AG04450 (cell line): ENCODE data around the gene CRIM1. TPM values are rescaled to one million over a fixed set of nuclear protein-coding genes. Genes with fewer than 3 reads are reported as not detected.

Source experiments
- CTCF ChIA-PET: fragments of 300-600, 350-600 bp; formaldehyde crosslinking; extraction: SDS; loops from one replicate; lab custom pipeline; 2022; ENCODE audit warnings: antibody characterized with exemption, inconsistent platforms; lab: Charles Lee
- POLR2A ChIA-PET: fragments of 350-600 bp; formaldehyde crosslinking; extraction: SDS; loops from one replicate; lab custom pipeline; 2021; ENCODE audit warnings: antibody characterized with exemption, inconsistent platforms; lab: Yijun Ruan, JAX
- DNase-seq: peaks from one replicate; pipeline ENCODE4 v3.0.0-alpha.2; 2011; ENCODE audit warnings: low read depth, low spot score
- H3K27ac ChIP-seq: one replicate; pipeline ENCODE4 v1.5.1; 2012; ENCODE audit warnings: low read depth, low read length, control low read depth
- H3K27me3 ChIP-seq: one replicate; pipeline ENCODE4 v1.6.0; 2012; ENCODE audit warnings: low read length; ENCODE audit not compliant: control insufficient read depth, insufficient read depth
- H3K4me3 ChIP-seq: 2 replicates; pipeline ENCODE4 v1.5.1; 2011; ENCODE audit warnings: mild to moderate bottlenecking, low read depth, low read length, control low read depth
- H3K9me3 ChIP-seq: 2 replicates; pipeline ENCODE4 v1.5.1; 2012; ENCODE audit warnings: low read length; ENCODE audit not compliant: control insufficient read depth, insufficient read depth
- CTCF ChIP-seq: IDR thresholded peaks from 2 replicates; pipeline ENCODE4 v1.5.1; 2011; ENCODE audit warnings: low read depth, low read length, control low read depth, inconsistent platforms
- polyA plus RNA-seq: library from polyadenylated mRNA; depleted of rRNA; stranded (reverse); fragments of >200 nt; gene quantifications from 2 replicates; pipeline ENCODE4 v1.2.3, GENCODE V29; 2011

The CRIM1 gene
- polyA plus RNA-seq, 1 experiment: 142 TPM

- DNase-seq: no peak
- no peaks in the 10 kb centered on the region for H3K9me3 ChIP-seq
- TF ChIP-seq CTCF: no peak
- ChIA-PET CTCF (no interaction called here), POLR2A (no interaction called here)
- no peak overlapping the region for H3K27ac ChIP-seq
- H3K27me3 ChIP-seq: no peaks in the 10 kb centered on the region
- no peak overlapping the region for H3K4me3 ChIP-seq
These were observed 227.4 kb downstream of the CRIM1 start for GRCh38 chr2:36582951-36583350.

DNA sequence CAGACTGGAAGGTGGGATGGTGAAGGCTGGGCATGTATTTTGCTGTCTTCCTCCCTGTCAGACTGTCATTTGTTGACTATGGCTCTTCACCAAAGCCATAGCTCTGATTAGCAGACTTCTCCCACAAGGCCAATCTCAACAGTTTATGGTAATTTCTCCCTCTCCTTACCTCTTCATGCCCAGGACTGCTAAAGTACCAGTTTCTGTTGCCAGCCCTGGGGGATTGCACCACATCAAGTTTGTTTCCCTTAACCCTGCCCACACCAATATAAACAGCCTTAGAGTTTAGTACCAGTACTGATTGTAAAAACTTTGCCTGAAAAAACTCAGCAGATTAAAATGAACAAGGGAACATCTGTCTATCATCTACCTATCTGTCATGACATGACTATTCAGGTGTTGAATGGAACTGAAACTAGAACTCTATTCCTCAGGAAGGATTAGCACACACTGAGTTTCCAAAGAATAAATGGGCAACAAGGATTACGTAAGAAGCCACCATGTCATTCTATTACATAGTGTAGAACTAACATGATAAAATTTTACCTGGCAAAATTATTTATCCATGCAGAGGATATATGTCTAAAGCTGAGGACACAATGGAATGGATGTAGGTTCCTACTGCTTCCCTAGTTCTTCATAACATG, 228.7 kb downstream of the CRIM1 start:
- Histone ChIP-seq H3K4me3 (no peak overlapping the region), H3K27me3 (no peaks in the 10 kb centered on the region), H3K9me3 (no peaks in the 10 kb centered on the region), H3K27ac (no peak overlapping the region)
- ChIA-PET POLR2A (no interaction called here), CTCF (interaction anchor here (1.4 kb wide), 1 partner anchor 15 kb away, joined by 3 read pairs; no protein-coding TSS in a partner anchor)
- DNase-seq: no peak
- no peak for TF ChIP-seq CTCF

GRCh38 chr2:36586672-36587071, 231.1 kb downstream of the CRIM1 start:
- no peaks in the 10 kb centered on the region for H3K9me3 ChIP-seq
- no peak for DNase-seq
- no peak overlapping the region for H3K4me3 ChIP-seq
- no peak overlapping the region for H3K27ac ChIP-seq
- H3K27me3 ChIP-seq: no peaks in the 10 kb centered on the region
- TF ChIP-seq CTCF: no peak
- CTCF ChIA-PET: interaction anchor here (0.8 kb wide), 1 partner anchor 40 kb away, joined by 3 read pairs; no protein-coding TSS in a partner anchor
- POLR2A ChIA-PET: interaction anchor here (1.2 kb wide), 1 partner anchor 11 kb away, joined by 3 read pairs; the partner anchor contains the start of gene FEZ2

DNA sequence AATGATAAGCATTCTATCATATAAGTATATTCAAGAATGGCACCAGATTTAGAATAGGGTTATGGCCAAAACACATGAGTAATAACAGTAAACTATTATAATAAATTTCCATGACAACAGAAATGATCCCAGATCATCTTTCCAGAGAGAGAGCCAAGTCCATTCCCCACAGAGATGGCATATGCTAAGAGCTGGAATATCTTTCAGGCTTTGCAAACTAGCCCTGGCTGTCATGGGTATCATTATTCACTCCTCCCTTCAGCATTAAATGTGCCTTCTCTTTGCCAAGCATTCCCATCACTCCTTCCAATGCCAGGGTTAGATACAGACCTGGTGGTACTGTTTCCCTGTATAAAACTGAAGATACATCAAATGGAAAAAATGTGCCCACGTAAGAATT, 231.5 kb downstream of the CRIM1 start:
- no peak for DNase-seq
- Histone ChIP-seq H3K27ac (no peak overlapping the region), H3K9me3 (no peaks in the 10 kb centered on the region), H3K4me3 (no peak overlapping the region), H3K27me3 (no peaks in the 10 kb centered on the region)
- TF ChIP-seq CTCF: no peak
- ChIA-PET CTCF (interaction anchor here (0.8 kb wide), 1 partner anchor 41 kb away, joined by 3 read pairs; no protein-coding TSS in a partner anchor), POLR2A (interaction anchor here (1.2 kb wide), 1 partner anchor 10 kb away, joined by 3 read pairs; the partner anchor contains the start of gene FEZ2)

DNA sequence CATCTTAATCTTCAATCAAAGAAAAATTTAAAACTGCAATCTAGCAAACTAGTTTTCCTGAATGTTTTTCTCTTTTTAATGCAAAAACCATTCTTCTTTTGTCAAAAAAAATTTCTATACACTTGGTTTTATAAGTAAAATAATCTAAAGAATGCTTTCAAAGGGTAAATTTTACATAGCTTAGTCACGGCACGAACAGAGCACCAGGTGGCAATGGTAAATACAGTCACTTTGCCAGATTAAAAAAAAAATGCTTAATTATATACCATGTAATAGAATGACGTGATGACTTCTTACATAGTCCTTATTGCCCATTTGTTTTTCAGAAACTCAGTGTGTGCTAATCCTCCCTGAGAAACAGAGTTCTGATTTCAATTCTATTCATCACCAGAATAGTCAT, 232.0 kb downstream of the CRIM1 start:
- POLR2A ChIA-PET: interaction anchor here (1.2 kb wide), 1 partner anchor 10 kb away, joined by 3 read pairs; the partner anchor contains the start of gene FEZ2
- H3K27me3 ChIP-seq: no peaks in the 10 kb centered on the region
- H3K9me3 ChIP-seq: no peaks in the 10 kb centered on the region
- no peak overlapping the region for H3K4me3 ChIP-seq
- no peak overlapping the region for H3K27ac ChIP-seq
- TF ChIP-seq CTCF: no peak
- CTCF ChIA-PET: interaction anchor here (0.8 kb wide), 1 partner anchor 41 kb away, joined by 3 read pairs; no protein-coding TSS in a partner anchor
- peak; percentile 18 for DNase-seq
